Measurements from ENCODE around the gene PRDX5.

Gene PRDX5

GRCh38 chr11:64324692-64325469, 7.0 kb downstream of the PRDX5 start:
- no peak for DNase-seq (ENCODE audit: low read depth)

DNA sequence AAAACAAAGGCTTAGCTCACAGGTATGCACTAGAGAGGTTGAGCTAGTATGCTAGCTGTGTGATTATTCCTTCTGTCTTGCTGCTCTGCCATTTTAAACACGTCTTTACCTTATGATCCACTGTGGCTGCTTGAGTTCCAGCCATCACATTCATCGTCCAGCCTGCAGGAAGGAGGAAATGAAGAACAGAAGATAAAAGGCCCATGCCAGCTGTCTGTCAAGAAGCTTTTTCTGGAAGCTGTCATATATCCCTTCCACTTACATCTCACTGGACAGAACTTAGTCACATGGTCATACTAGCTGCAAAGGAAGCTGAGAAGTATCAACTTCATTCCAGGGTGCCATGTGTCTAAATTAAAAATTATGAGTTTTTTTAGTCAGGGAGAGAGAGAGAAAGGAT, 9.5 kb downstream of the PRDX5 start:
- DNase-seq (ENCODE audit: low read depth) = no peak

GRCh38 chr11:64327993-64328392, 10.1 kb downstream of the PRDX5 start:
- no peak for DNase-seq (ENCODE audit: low read depth)

GRCh38 chr11:64330888-64331287, 13.0 kb downstream of the PRDX5 start:
- no peak for DNase-seq (ENCODE audit: low read depth)

DNA sequence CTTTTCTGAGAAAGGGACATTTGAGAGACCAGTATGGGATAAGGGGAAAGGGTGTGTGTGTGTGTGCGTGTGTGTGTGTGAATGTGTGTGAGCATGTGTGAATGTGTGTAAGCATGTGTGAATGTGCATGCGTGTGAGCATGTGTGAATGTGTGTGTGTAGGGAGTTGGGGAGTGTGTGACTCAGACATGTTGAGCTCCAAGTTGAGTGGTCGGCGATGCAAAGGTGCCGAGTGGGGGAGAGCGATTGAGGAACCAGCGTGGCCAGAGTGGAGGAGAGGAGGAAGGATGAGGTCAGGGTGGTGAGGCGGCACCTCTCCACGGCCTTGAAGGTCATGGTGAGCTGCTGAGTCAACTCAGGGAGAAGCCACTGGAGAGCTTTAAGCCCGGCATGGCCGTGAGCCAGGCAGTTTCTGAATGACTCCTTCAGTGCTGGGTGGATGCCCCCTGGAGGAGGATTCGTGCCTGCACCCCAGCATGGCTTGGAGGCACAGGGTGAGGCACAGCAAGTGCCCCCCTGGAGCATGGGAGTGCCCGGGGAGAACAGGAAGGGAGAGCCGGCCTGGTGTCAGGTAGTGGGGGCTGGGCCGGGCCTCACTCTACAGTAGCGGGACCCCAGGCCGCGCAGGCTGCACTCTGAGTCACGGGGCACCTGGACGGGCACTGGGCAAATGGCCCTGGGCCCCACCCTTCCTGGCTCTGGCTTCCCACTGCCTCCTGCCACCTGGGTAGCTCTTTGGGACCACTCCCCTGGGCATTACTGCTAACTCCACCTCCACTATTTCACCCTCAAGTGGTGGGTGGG, 13.8 kb downstream of the PRDX5 start:
- DNase-seq (ENCODE audit: low read depth) = peak; percentile 75

DNA sequence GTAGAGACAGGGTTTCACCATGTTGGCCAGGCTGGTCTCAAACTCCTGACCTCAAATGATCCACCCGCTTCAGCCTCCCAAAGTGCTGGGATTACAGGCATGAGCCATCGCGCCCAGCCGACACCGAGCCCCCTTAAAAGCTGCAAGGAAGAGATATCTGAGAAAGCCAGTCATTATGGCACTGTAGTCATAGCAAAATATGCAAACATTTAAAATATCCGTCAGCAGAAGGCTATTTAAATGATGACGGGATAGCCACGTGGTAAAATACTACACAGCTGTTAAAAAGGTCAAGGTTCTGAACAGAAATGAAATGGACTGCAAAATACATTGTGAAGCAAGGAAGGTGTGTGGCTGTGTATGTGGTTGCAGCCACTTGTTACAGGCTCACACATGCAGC, 15.6 kb downstream of the PRDX5 start:
- DNase-seq (ENCODE audit: low read depth) = no peak

- no peak for DNase-seq (ENCODE audit: low read depth)
Observed at GRCh38 chr11:64334764-64335735, 17.1 kb downstream of the PRDX5 start.

DNA sequence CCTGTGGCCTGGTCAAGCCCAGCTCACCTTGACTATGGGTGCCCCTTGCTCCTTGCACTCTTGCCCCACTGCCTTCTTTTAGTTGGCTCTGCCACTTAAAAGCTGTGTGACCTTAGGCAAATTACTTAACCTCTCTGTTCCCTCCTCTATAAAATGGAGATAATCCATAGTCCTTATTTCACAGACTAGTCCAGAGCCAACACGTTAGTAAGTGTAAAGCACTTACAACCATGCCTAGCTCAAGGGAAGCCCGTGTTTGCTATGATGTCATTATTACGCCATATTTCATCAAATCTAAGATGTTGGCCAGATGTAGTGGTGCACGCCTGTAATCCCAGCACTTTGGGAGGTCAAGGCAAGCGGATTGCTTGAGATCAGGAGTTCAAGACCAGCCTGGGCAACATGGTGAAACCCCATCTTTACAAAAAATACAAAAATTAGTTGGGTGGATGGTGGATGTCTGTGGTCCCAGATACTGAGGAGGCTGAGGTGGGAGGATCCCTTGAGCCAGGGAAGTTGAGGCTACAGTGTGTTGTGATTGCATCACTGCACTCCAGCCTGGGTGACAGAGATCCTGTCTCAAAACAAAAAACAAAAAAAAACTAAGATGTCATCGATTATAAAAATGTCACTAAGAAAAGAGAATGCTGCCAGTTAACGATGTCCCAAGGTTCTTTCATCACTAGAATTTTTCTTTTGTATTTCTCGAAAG, 19.8 kb downstream of the PRDX5 start:
- no peak for DNase-seq (ENCODE audit: low read depth)

GRCh38 chr11:64338716-64339115, 20.8 kb downstream of the PRDX5 start:
- DNase-seq (ENCODE audit: low read depth) = no peak

GRCh38 chr11:64339286-64339685, 21.4 kb downstream of the PRDX5 start:
- no peak for DNase-seq (ENCODE audit: low read depth)

GRCh38 chr11:64339754-64340408, 22.0 kb downstream of the PRDX5 start, which contains the start of gene CCDC88B:
Gene CCDC88B, plus strand, starts transcription at chr11:64340204. Its CDS starts 63 bp downstream, at chr11:64340267.
- DNase-seq (ENCODE audit: low read depth) = peak; percentile 85

GRCh38 chr11:64340671-64341335, 22.9 kb downstream of the PRDX5 start:
- DNase-seq (ENCODE audit: low read depth) = peak; percentile 73

DNA sequence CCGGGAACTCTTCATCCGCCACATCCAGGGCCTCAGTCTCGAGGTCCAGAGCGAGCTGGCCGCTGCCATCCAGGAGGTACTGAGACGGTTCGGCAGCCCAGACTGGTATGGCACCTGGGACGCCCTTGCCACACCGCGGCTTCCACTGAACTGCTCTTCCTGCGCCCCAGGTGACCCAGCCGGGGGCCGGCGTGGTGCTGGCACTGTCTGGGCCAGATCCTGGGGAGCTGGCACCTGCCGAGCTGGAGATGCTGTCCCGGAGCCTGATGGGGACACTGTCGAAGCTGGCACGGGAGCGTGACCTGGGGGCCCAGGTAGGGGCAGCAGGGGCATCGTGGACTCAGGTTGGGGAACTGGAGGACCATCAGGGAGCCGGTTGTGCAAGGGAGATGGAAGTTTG, 23.5 kb downstream of the PRDX5 start:
- DNase-seq (ENCODE audit: low read depth) = no peak

- DNase-seq (ENCODE audit: low read depth) = peak; percentile 80
Observed at GRCh38 chr11:64341851-64342791, 24.2 kb downstream of the PRDX5 start.

DNA sequence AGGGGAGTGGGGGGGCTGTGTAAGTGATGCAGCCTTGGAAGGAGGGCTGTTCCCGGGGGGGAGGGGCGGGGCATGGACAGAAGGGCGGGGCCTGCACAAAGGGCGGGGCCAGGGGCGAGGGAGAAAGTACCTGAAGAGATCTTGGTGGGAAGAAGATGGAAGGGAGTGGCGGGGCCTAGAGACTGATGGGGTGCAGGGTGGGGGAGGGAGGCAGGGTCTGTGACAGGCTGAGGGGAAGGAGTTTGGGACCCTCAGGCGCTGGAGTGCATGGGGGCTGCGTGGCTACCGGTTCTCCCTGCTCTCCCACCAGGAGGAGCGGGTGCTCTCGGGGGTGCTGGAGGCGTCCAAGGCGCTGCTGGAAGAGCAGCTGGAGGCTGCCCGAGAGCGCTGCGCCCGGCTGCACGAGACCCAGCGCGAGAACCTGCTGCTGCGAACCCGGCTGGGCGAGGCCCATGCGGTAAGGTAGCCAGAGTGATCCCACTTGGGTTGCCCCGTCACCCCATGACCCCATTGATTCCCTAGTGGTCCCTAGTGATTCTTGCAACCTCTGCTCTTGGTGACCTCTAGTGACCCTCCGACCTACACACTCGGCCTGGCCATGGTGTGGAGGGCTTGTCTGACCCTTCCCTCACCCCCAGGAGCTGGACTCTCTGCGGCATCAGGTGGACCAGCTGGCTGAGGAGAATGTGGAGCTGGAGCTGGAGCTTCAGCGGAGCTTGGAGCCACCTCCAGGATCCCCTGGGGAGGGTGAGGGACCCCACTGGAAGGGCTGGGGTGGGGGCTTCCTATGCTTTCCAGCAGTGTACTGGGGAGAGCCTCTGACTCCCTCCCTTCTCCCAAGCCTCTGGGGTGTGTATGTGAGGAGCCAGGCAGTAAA, 25.2 kb downstream of the PRDX5 start:
- DNase-seq (ENCODE audit: low read depth) = no peak

GRCh38 chr11:64343767-64344559, 26.0 kb downstream of the PRDX5 start:
- no peak for DNase-seq (ENCODE audit: low read depth)

DNA sequence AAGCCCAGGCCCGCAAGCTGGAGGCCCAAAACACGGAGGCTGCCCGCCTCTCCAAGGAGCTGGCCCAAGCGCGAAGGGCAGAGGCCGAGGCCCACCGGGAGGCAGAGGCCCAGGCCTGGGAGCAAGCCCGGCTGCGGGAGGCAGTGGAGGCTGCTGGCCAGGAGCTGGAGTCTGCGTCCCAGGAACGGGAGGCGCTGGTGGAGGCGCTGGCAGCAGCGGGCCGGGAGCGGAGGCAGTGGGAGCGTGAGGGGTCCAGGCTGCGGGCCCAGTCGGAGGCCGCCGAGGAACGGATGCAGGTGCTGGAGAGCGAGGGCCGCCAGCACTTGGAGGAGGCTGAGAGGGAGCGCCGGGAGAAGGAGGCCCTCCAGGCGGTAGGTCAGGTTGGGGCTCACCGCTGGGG, 26.9 kb downstream of the PRDX5 start:
- no peak for DNase-seq (ENCODE audit: low read depth)

All from activated gamma-delta T cell treated with anti-CD3 and anti-CD28 coated beads, Interleukin-2, amount 50 U/mL, for 16 hours (primary cell).